SJCRH30 (cell line): ENCODE measurements around the gene GDI1. TPM values are rescaled to one million over a fixed set of nuclear protein-coding genes. Genes with fewer than 3 reads are reported as not detected.
A peak's percentile ranks its signal among the peaks of the same experiment; 100 is the strongest.

Source experiments
- DNase-seq, 2 experiments: peaks; one replicate each; pipeline ENCODE4 v3.0.0-alpha.2; 2015 to 2020
- H3K27ac ChIP-seq: fragments of 250-450 bp; sonication (Bioruptor Pico); 2 replicates; pipeline ENCODE4 v1.5.1; 2020; ENCODE audit warnings: mild to moderate bottlenecking, moderate library complexity
- H3K27me3 ChIP-seq: fragments of 250-450 bp; sonication (Bioruptor Pico); 2 replicates; pipeline ENCODE4 v1.5.1; 2020; ENCODE audit warnings: mild to moderate bottlenecking, moderate library complexity
- H3K36me3 ChIP-seq: fragments of 250-450 bp; sonication (Bioruptor Pico); 2 replicates; pipeline ENCODE4 v1.5.1; 2020; ENCODE audit warnings: mild to moderate bottlenecking, moderate library complexity
- H3K4me1 ChIP-seq: fragments of 250-450 bp; sonication (Bioruptor Pico); 2 replicates; pipeline ENCODE4 v1.5.1; 2020; ENCODE audit warnings: mild to moderate bottlenecking, moderate library complexity
- H3K4me3 ChIP-seq: fragments of 250-450 bp; sonication (Bioruptor Pico); 2 replicates; pipeline ENCODE4 v1.5.1; 2020; ENCODE audit warnings: mild to moderate bottlenecking, moderate library complexity
- H3K9me3 ChIP-seq: fragments of 250-450 bp; sonication (Bioruptor Pico); replicated peaks from 2 replicates; pipeline ENCODE4 v1.5.1; 2020; ENCODE audit warnings: mild to moderate bottlenecking, moderate library complexity
- total RNA-seq: library from RNA; depleted of rRNA; stranded (reverse); fragments of >200 nt; shearing (Covaris generic); gene quantifications from 2 replicates; pipeline ENCODE4 v1.2.3, GENCODE V29; 2014

Gene GDI1
- total RNA-seq, 1 experiment from 2014 or later, result 75.8 TPM

GRCh38 chrX:154426916-154427770 is 9.8 kb upstream of the GDI1 start:
- Histone ChIP-seq H3K27ac (no peak overlapping the region), H3K9me3 (no peaks in the 10 kb centered on the region), H3K36me3 (no peaks in the 10 kb centered on the region), H3K4me1 (no peaks in the 10 kb centered on the region), H3K4me3 (no peak overlapping the region), H3K27me3 (no peaks in the 10 kb centered on the region)
- DNase-seq, result no peak

GRCh38 chrX:154428176-154429171 is 8.5 kb upstream of the GDI1 start, which contains the start of gene ATP6AP1:
ATP6AP1 (plus strand) TSS chrX:154428677; CDS start chrX:154428693, 16 bp downstream.
- peak within 1 kb of the TSS; percentile 88 for H3K4me3 ChIP-seq
- DNase-seq, result peak; percentile 93 to 94
- H3K9me3 ChIP-seq, result no peaks in the 10 kb centered on the region
- H3K27me3 ChIP-seq, result no peaks in the 10 kb centered on the region
- H3K4me1 ChIP-seq, result no peaks in the 10 kb centered on the region
- H3K27ac ChIP-seq, result peak within 1 kb of the TSS; percentile 18; the same call in 1 of the 2 replicates
- H3K36me3 ChIP-seq, result no peaks in the 10 kb centered on the region

DNA sequence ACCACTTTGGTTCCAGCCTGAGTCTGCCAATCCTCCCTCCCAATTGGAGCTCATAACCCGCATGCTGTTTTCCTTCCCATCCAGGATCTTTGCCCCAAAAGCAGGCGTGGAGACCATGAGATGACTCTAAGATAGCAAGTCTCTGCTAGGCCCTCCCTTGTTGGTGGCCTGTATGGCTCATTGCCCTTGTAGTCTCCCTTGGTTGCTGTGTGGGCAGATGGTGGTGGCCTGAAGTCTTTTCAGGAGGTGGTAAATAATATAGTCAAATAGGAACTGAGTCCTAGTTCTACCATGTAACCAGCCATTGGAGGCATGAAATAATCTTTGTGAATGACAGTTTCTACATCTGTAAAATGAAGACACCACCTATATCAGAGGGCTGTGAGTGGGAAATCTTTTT is 7.2 kb upstream of the GDI1 start:
- Histone ChIP-seq H3K4me1 (no peaks in the 10 kb centered on the region), H3K4me3 (no peak overlapping the region), H3K27me3 (no peaks in the 10 kb centered on the region), H3K9me3 (no peaks in the 10 kb centered on the region), H3K27ac (no peak overlapping the region), H3K36me3 (0 out of 2 replicates have a peak, but pooled peaks cover under 1% of the 10 kb centered on the region)
- DNase-seq, result no peak

GRCh38 chrX:154430479-154430878 is 6.5 kb upstream of the GDI1 start:
- H3K36me3 ChIP-seq, result 0 out of 2 replicates have a peak, but pooled peaks cover 2% of the 10 kb centered on the region
- H3K4me1 ChIP-seq, result no peaks in the 10 kb centered on the region

DNA sequence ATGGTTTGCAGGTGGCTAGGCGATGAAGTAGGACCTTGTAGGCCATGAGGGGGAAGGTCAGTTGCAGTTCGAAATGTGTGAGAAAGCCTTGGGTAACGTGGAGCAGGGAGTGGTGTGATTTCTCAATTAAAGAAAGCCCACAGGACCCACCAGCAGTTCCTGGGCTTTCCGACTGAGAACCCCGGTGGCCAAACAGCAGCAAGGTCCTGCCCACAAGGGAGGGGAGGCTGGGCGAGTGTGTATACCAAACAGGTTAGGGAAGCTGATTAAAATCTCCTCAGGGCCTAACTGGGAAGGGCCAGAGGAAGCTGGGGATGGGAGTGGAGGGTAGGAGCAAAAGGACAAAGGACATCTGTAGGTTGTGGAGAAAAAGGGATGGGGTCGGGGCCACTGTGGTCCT is 6.0 kb upstream of the GDI1 start:
- Histone ChIP-seq H3K27me3 (no peaks in the 10 kb centered on the region), H3K27ac (no peak overlapping the region), H3K4me1 (no peaks in the 10 kb centered on the region), H3K4me3 (no peak overlapping the region), H3K9me3 (no peaks in the 10 kb centered on the region), H3K36me3 (0 out of 2 replicates have a peak, but pooled peaks cover 2% of the 10 kb centered on the region)
- DNase-seq, result no peak

More at GRCh38 chrX:154430479-154430878, 6.5 kb upstream of the GDI1 start:
- Histone ChIP-seq H3K27ac (no peak overlapping the region), H3K27me3 (no peaks in the 10 kb centered on the region), H3K4me3 (no peak overlapping the region), H3K9me3 (no peaks in the 10 kb centered on the region)
- no peak for DNase-seq

- Histone ChIP-seq H3K27ac (no peak overlapping the region), H3K36me3 (0 out of 2 replicates have a peak, but pooled peaks cover 2% of the 10 kb centered on the region), H3K4me1 (no peaks in the 10 kb centered on the region)
Observed at GRCh38 chrX:154431341-154431740, 5.6 kb upstream of the GDI1 start.

GRCh38 chrX:154432210-154432609 is 4.7 kb upstream of the GDI1 start:
- H3K36me3 ChIP-seq, result 0 out of 2 replicates have a peak, but pooled peaks cover 2% of the 10 kb centered on the region
- no peak overlapping the region for H3K4me3 ChIP-seq
- H3K27me3 ChIP-seq, result no peaks in the 10 kb centered on the region
- H3K9me3 ChIP-seq, result no peaks in the 10 kb centered on the region
- H3K27ac ChIP-seq, result no peak overlapping the region
- no peak for DNase-seq
- no peaks in the 10 kb centered on the region for H3K4me1 ChIP-seq

More at GRCh38 chrX:154431341-154431740, 5.6 kb upstream of the GDI1 start:
- Histone ChIP-seq H3K9me3 (no peaks in the 10 kb centered on the region), H3K27me3 (no peaks in the 10 kb centered on the region), H3K4me3 (no peak overlapping the region)
- no peak for DNase-seq

- no peak for DNase-seq
- Histone ChIP-seq H3K4me1 (no peaks in the 10 kb centered on the region), H3K27me3 (no peaks in the 10 kb centered on the region), H3K9me3 (no peaks in the 10 kb centered on the region), H3K4me3 (no peak overlapping the region), H3K36me3 (0 out of 2 replicates have a peak, but pooled peaks cover 2% of the 10 kb centered on the region), H3K27ac (no peak overlapping the region)
Observed at GRCh38 chrX:154433605-154434004, 3.3 kb upstream of the GDI1 start.

DNA sequence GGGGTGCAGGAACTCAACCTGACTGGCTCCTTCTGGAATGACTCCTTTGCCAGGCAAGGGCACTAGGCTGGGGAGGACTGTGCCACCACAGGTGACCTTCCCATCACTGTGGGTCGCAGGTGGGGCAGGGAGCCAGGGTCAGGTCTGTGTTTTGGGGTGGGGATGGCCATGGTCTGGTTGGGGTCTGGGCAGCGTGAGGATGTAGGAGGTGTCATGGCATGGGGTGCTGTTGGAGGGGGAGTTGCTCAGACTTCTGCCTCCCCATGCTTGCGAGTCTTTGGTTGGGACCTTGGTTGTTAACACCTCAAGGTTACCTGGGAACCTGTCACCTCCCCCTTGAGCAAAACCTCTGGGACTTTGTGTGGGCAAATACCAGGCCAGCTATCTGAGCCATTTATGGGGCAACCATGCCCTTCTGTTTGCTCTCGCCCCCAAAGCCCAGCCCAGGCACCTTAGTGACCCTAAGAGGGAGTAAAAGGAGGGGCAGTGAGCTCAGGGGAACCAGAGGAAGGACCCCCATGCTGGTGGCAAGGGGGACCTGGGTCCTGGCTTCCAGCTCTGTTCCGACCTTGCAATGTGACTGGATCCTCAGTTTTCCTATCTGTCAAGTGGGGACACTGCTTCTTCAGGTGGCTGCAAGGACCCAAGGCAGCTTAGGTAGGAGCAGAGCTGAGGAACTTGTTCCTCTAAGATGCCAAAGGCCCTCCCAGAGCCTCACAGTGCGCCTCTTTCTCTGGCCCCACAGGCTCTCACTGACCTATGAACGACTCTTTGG is 2.4 kb upstream of the GDI1 start:
- Histone ChIP-seq H3K27me3 (no peaks in the 10 kb centered on the region), H3K27ac (no peak overlapping the region), H3K36me3 (0 out of 2 replicates have a peak, but pooled peaks cover 2% of the 10 kb centered on the region), H3K9me3 (no peaks in the 10 kb centered on the region), H3K4me3 (no peak overlapping the region), H3K4me1 (no peaks in the 10 kb centered on the region)
- DNase-seq, result no peak

GRCh38 chrX:154435171-154435733 is 1.7 kb upstream of the GDI1 start:
- no peak for DNase-seq
- H3K27ac ChIP-seq, result no peak overlapping the region
- H3K4me3 ChIP-seq, result no peak overlapping the region
- no peaks in the 10 kb centered on the region for H3K27me3 ChIP-seq
- no peaks in the 10 kb centered on the region for H3K4me1 ChIP-seq
- no peaks in the 10 kb centered on the region for H3K9me3 ChIP-seq
- H3K36me3 ChIP-seq, result 0 out of 2 replicates have a peak, but pooled peaks cover 2% of the 10 kb centered on the region

DNA sequence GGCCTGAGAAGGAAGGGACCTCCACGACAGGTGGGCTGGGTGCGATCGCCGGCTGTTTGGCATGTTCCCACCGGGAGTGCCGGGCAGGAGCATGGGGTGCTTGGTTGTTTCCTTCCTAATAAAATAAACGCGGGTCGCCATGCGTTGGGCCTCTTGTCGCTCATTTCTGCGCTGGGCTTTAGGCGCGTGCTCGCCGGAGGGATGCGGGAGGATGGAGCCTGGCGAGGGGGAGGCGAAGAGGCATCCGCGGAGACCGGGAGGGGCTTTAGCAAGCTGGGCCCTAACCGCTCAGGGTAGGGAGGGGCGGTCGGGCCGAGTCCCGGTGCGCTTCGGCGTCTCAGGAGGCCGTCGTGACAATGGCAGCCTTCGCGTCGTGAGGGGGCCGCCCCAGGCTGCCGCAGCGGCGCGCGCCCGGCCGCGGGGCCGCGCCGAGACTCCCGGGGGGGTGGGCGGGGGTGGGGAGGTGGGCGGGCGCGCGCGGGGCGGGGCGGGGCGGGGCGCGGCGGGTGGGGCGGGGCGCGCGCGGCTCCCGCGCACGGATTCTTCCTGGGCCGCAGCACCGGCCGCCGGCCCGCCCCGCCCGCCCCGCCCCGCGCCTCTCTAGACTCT is 476 bp upstream of the GDI1 start:
- H3K36me3 ChIP-seq, result 0 out of 2 replicates have a peak, but pooled peaks cover 2% of the 10 kb centered on the region
- peak overlapping the region; percentile 95 for H3K4me3 ChIP-seq
- no peaks in the 10 kb centered on the region for H3K9me3 ChIP-seq
- peak; percentile 17 to 44 for DNase-seq
- H3K4me1 ChIP-seq, result no peaks in the 10 kb centered on the region
- H3K27me3 ChIP-seq, result no peaks in the 10 kb centered on the region
- peak overlapping the region; percentile 33; the same call in 1 of the 2 replicates for H3K27ac ChIP-seq

GRCh38 chrX:154437971-154438893 is 1.3 kb downstream of the GDI1 start:
- no peak for DNase-seq
- Histone ChIP-seq H3K36me3 (0 out of 2 replicates have a peak, but pooled peaks cover 5% of the 10 kb centered on the region), H3K9me3 (no peaks in the 10 kb centered on the region), H3K4me1 (no peaks in the 10 kb centered on the region), H3K27ac (no peak overlapping the region), H3K27me3 (no peaks in the 10 kb centered on the region), H3K4me3 (peak overlapping the region; percentile 95)
